NCI-H2029 treated with DMSO at 0.1 percent for 48 hours (cell line): ENCODE results near the gene ARHGAP40.
A peak's percentile ranks its signal among the peaks of the same experiment; 100 is the strongest.

Experiments used
- DNase-seq: peaks from one replicate; lab custom pipeline; 2025; lab: John Stamatoyannopoulos, UW

ARHGAP40 gene

GRCh38 chr20:38617830-38618196, 16.2 kb downstream of the ARHGAP40 start:
- DNase-seq = no peak

- no peak for DNase-seq
These were observed 18.8 kb downstream of the ARHGAP40 start for GRCh38 chr20:38620441-38620840.

GRCh38 chr20:38623061-38623460, 21.5 kb downstream of the ARHGAP40 start:
- no peak for DNase-seq

- DNase-seq = no peak
These were observed 22.5 kb downstream of the ARHGAP40 start for GRCh38 chr20:38624084-38624483.

- DNase-seq = no peak
These were observed 24.3 kb downstream of the ARHGAP40 start for GRCh38 chr20:38625896-38626295.

GRCh38 chr20:38626921-38627659, 25.5 kb downstream of the ARHGAP40 start:
- no peak for DNase-seq

- DNase-seq = no peak
These were observed 27.2 kb downstream of the ARHGAP40 start for GRCh38 chr20:38628580-38629470.

- DNase-seq = no peak
These were observed 28.4 kb downstream of the ARHGAP40 start for GRCh38 chr20:38629979-38630378.

GRCh38 chr20:38630727-38631126, 29.1 kb downstream of the ARHGAP40 start:
- DNase-seq = no peak

GRCh38 chr20:38631155-38632022, 29.8 kb downstream of the ARHGAP40 start:
- no peak for DNase-seq

- peak; percentile 63 for DNase-seq
These were observed 32.0 kb downstream of the ARHGAP40 start for GRCh38 chr20:38633577-38634093.

GRCh38 chr20:38635721-38636288, 34.2 kb downstream of the ARHGAP40 start:
- no peak for DNase-seq

- no peak for DNase-seq
These were observed 38.9 kb downstream of the ARHGAP40 start for GRCh38 chr20:38640521-38640920.

- DNase-seq = no peak
These were observed 40.9 kb downstream of the ARHGAP40 start for GRCh38 chr20:38642498-38642897.

GRCh38 chr20:38644588-38645260, 43.1 kb downstream of the ARHGAP40 start:
- DNase-seq = no peak

- no peak for DNase-seq
These were observed 43.7 kb downstream of the ARHGAP40 start for GRCh38 chr20:38645351-38645750.

- peak; percentile 54 for DNase-seq
These were observed 44.6 kb downstream of the ARHGAP40 start for GRCh38 chr20:38645980-38646858.

- DNase-seq = no peak
These were observed 47.8 kb downstream of the ARHGAP40 start for GRCh38 chr20:38649275-38649891.

- DNase-seq = no peak
These were observed 48.4 kb downstream of the ARHGAP40 start for GRCh38 chr20:38650010-38650409.

GRCh38 chr20:38651154-38651553, 49.5 kb downstream of the ARHGAP40 start:
- DNase-seq = no peak
